B cell (primary cell): Measurements from ENCODE around the gene TIMP2. TPM values are rescaled to one million over a fixed set of nuclear protein-coding genes. Genes with fewer than 3 reads are reported as not detected.

ENCODE experiments used
- ATAC-seq: fragments of 200-7000 bp; cut with Tn5 transposase; one replicate; pipeline ENCODE4 v1.10.0; 2021; ENCODE audit warnings: low read depth, mild to moderate bottlenecking, moderate number of reproducible peaks, moderate library complexity
- CTCF ChIA-PET: fragments of 350-600 bp; sonication (Branson Sonifier 250); formaldehyde crosslinking; loops from one replicate; lab custom pipeline; 2021; ENCODE audit warnings: antibody characterized with exemption, inconsistent platforms; lab: Charles Lee
- POLR2A ChIA-PET: fragments of 350-600 bp; sonication (Branson Sonifier 250); formaldehyde crosslinking; loops from one replicate; lab custom pipeline; 2021; ENCODE audit warnings: antibody characterized with exemption; lab: Charles Lee
- DNase-seq: peaks from one replicate; pipeline ENCODE4 v3.0.0; 2013
- H2AFZ ChIP-seq: 2 replicates; pipeline ENCODE4 v1.6.1; 2012; ENCODE audit warnings: mild to moderate bottlenecking, low read depth, low read length; ENCODE audit not compliant: insufficient read depth, poor library complexity, severe bottlenecking
- H3K27ac ChIP-seq, 2 donors: 1 replicate in 1 of 2; 2 replicates in 1 of 2; pipeline ENCODE4 v1.5.1; 2012 to 2013; ENCODE audit warnings: low read length in 2 of 2, mild to moderate bottlenecking in 2 of 2, moderate library complexity in 1 of 2
- H3K27me3 ChIP-seq, 4 experiments: fragments of 200-600 bp in 1 of 4; sonication (generic) in 1 of 4; replicated peaks in 1 of 4; 1 replicate in 2 of 4; 2 replicates in 2 of 4; pipeline versions ENCODE4 v1.6.1 to v1.7.0; 2013 to 2016; ENCODE audit warnings: low read length in 3 of 4, mild to moderate bottlenecking in 2 of 4, mixed read lengths in 1 of 4, moderate library complexity in 1 of 4; ENCODE audit not compliant: insufficient read depth in 4 of 4, control insufficient read depth in 3 of 4; ENCODE audit errors: control extremely low read depth in 1 of 4
- H3K36me3 ChIP-seq, 2 experiments: replicated peaks in 1 of 2; 1 replicate in 1 of 2; 2 replicates in 1 of 2; pipeline versions ENCODE4 v1.6.1 to v1.7.1; 2013; ENCODE audit warnings: low read length in 1 of 2; ENCODE audit not compliant: insufficient read depth in 2 of 2, control insufficient read depth in 1 of 2; ENCODE audit errors: control extremely low read depth in 1 of 2, extremely low read depth in 1 of 2
- H3K4me1 ChIP-seq, 2 donors: fragments of 200-600 bp in 1 of 2; sonication (generic) in 1 of 2; 1 replicate in 1 of 2; 2 replicates in 1 of 2; pipeline versions ENCODE4 v1.5.1 to v1.6.1; 2013 to 2017; ENCODE audit warnings: low read length in 2 of 2; ENCODE audit not compliant: control insufficient read depth in 2 of 2, insufficient read depth in 2 of 2
- H3K4me2 ChIP-seq: replicated peaks from 2 replicates; pipeline ENCODE3; 2012; ENCODE audit warnings: mild to moderate bottlenecking, low read depth, low read length; ENCODE audit not compliant: poor library complexity, severe bottlenecking
- H3K4me3 ChIP-seq, 5 experiments: fragments of 200-600 bp in 1 of 5; sonication (generic) in 1 of 5; 1 replicate in 3 of 5; 2 replicates in 2 of 5; pipeline versions ENCODE4 v1.5.1 to v1.7.0; 2011 to 2016; ENCODE audit warnings: low read length in 4 of 5, mild to moderate bottlenecking in 4 of 5, low read depth in 2 of 5, control low read depth in 1 of 5, moderate library complexity in 1 of 5; ENCODE audit not compliant: insufficient read depth in 1 of 5; ENCODE audit errors: control extremely low read depth in 1 of 5, extremely low read depth in 1 of 5
- H3K79me2 ChIP-seq: fragments of 200-600 bp; sonication (generic); one replicate; pipeline ENCODE4 v1.6.0; 2016; ENCODE audit warnings: low read length; ENCODE audit not compliant: control insufficient read depth, insufficient read depth
- H3K9ac ChIP-seq: fragments of 200-600 bp; sonication (generic); 2 replicates; pipeline ENCODE4 v1.6.1; 2017; ENCODE audit warnings: mild to moderate bottlenecking, low read length, moderate library complexity
- H3K9me3 ChIP-seq, 3 donors: one replicate each; pipeline versions ENCODE4 v1.6.1 to v1.7.1; 2013; ENCODE audit warnings: low read length in 2 of 3; ENCODE audit not compliant: control insufficient read depth in 2 of 3, insufficient read depth in 1 of 3; ENCODE audit errors: control extremely low read depth in 1 of 3
- H4K20me1 ChIP-seq: 2 replicates; pipeline ENCODE4 v1.6.0; 2012; ENCODE audit warnings: mild to moderate bottlenecking, low read length; ENCODE audit not compliant: insufficient read depth, control insufficient read depth, poor library complexity, severe bottlenecking
- H3K27ac Mint-ChIP-seq: one replicate; pipeline ENCODE4 v1.8.0; 2021; ENCODE audit warnings: mixed read lengths
- H3K27me3 Mint-ChIP-seq: one replicate; pipeline ENCODE4 v1.8.0; 2021; ENCODE audit warnings: mixed read lengths
- H3K4me1 Mint-ChIP-seq: one replicate; pipeline ENCODE4 v1.8.0; 2021; ENCODE audit warnings: mixed read lengths
- H3K4me3 Mint-ChIP-seq: one replicate; pipeline ENCODE4 v1.8.0; 2021; ENCODE audit warnings: mixed read lengths
- H3K9me3 Mint-ChIP-seq: one replicate; pipeline ENCODE4 v1.8.0; 2022; ENCODE audit warnings: mixed read lengths; ENCODE audit not compliant: insufficient read depth
- CTCF ChIP-seq: fragments of 200-600 bp; IDR thresholded peaks from one replicate; pipeline ENCODE4 v1.8.0; 2022; ENCODE audit warnings: antibody characterized with exemption, mild to moderate bottlenecking
- EZH2 ChIP-seq: IDR thresholded peaks from 2 replicates; pipeline ENCODE4 v1.6.1; 2012; ENCODE audit warnings: borderline replicate concordance, low read depth, mild to moderate bottlenecking, moderate library complexity, low read length; ENCODE audit not compliant: insufficient read depth, poor library complexity, severe bottlenecking
- WGBS: methylation state at CpG from one replicate; pipeline ENCODE4 v1.1.5; 2013; ENCODE audit warnings: missing lambda C conversion rate; ENCODE audit not compliant: insufficient coverage; 5-methylcytosine and 5-hydroxymethylcytosine counted together
- intact Hi-C: fragments of 100-400 bp; cut with micrococcal nuclease; formaldehyde crosslinking; loops from one replicate; pipeline ENCODE4 v1.10.0; 2022
- polyA plus RNA-seq: library from polyadenylated mRNA; depleted of rRNA; stranded (reverse); fragments of >200 nt; gene quantifications from 2 replicates; pipeline ENCODE4 v1.2.3, GENCODE V29; 2012
- total RNA-seq, 2 donors: library from RNA; stranded (reverse); fragments of 120-200 nt in 1 of 2; gene quantifications; 1 replicate in 1 of 2; 2 replicates in 1 of 2; pipeline versions ENCODE4 v1.2.3 to v1.2.4, GENCODE V29; 2013 to 2022

Gene TIMP2
- total and polyA plus RNA-seq, 2 donors (not counting 1 experiment from before 2014, with no cell fraction given), result 4.8 to 10.0 TPM

- Histone ChIP-seq H3K9ac (no peak overlapping the region), H3K4me3 (no peak overlapping the region), H3K27me3 (no peaks in the 10 kb centered on the region), H3K79me2 (no peaks in the 10 kb centered on the region), H4K20me1 (no peaks in the 10 kb centered on the region), H2AFZ (no peak overlapping the region), H3K27ac (no peak overlapping the region), H3K9me3 (no peaks in the 10 kb centered on the region), H3K36me3 (peaks cover 0 to 3% of the 10 kb centered on the region in 2 experiments), H3K4me2 (no peak overlapping the region), H3K4me1 (no peaks in the 10 kb centered on the region)
- CTCF ChIA-PET, result interaction anchor here (0.7 to 3.0 kb wide), 2 partner anchors 57 to 112 kb away, joined by 3 to 10 read pairs; no protein-coding TSS in a partner anchor
- ATAC-seq (no peak), DNase-seq (no peak)
- H3K27ac Mint-ChIP-seq, result no peak overlapping the region
- no peaks in the 10 kb centered on the region for H3K4me1 Mint-ChIP-seq
- peaks cover 7% of the 10 kb centered on the region for H3K27me3 Mint-ChIP-seq
- TF ChIP-seq CTCF, result no peak
- TF ChIP-seq EZH2, result no peak
- POLR2A ChIA-PET, result no interaction called here
- intact Hi-C loops, result no loop called here
- no peak overlapping the region for H3K4me3 Mint-ChIP-seq
- 92% methylated on average over 3 of the region's 4 CpGs for WGBS
- H3K9me3 Mint-ChIP-seq, result no peaks in the 10 kb centered on the region
Measured at GRCh38 chr17:78859051-78859450, 66.1 kb downstream of the TIMP2 start.

- no peak overlapping the region for H3K9ac ChIP-seq
- no peaks in the 10 kb centered on the region for H4K20me1 ChIP-seq
- Mint-ChIP-seq H3K27ac (no peak overlapping the region), H3K4me1 (no peaks in the 10 kb centered on the region), H3K9me3 (no peaks in the 10 kb centered on the region), H3K27me3 (no peaks in the 10 kb centered on the region), H3K4me3 (no peak overlapping the region)
- H3K27ac ChIP-seq, result no peak overlapping the region
- ATAC-seq (no peak), DNase-seq (no peak)
- POLR2A ChIA-PET, result no interaction called here
- no peaks in the 10 kb centered on the region for H3K79me2 ChIP-seq
- no peaks in the 10 kb centered on the region for H3K4me1 ChIP-seq
- no peak overlapping the region for H2AFZ ChIP-seq
- H3K36me3 ChIP-seq, result peaks cover 0 to 3% of the 10 kb centered on the region in 2 experiments
- H3K4me2 ChIP-seq, result no peak overlapping the region
- H3K9me3 ChIP-seq, result no peaks in the 10 kb centered on the region
- 94% methylated on average over 13 of the region's 14 CpGs for WGBS
- no peaks in the 10 kb centered on the region for H3K27me3 ChIP-seq
- TF ChIP-seq EZH2 (no peak), CTCF (no peak)
- intact Hi-C loops, result no loop called here
- no peak overlapping the region for H3K4me3 ChIP-seq
- CTCF ChIA-PET, result interaction anchor here (0.6 kb wide), 1 partner anchor 142 kb away, joined by 4 read pairs; no protein-coding TSS in a partner anchor
Measured at GRCh38 chr17:78857266-78857665, 67.9 kb downstream of the TIMP2 start.
